Myocyte (in vitro differentiated cells): Measurements from ENCODE around the gene SCAPER. TPM values are rescaled to one million over a fixed set of nuclear protein-coding genes. Genes with fewer than 3 reads are reported as not detected.

Experiments
- DNase-seq: peaks from one replicate; pipeline ENCODE4 v3.0.0-alpha.2; 2012; ENCODE audit warnings: low read depth
- total RNA-seq: library from RNA; depleted of rRNA; stranded (reverse); fragments of >200 nt; gene quantifications from 2 replicates; pipeline ENCODE4 v1.2.3, GENCODE V29; 2014

SCAPER gene
- total RNA-seq, 1 donor from 2014 or later = 22.0 TPM

DNA sequence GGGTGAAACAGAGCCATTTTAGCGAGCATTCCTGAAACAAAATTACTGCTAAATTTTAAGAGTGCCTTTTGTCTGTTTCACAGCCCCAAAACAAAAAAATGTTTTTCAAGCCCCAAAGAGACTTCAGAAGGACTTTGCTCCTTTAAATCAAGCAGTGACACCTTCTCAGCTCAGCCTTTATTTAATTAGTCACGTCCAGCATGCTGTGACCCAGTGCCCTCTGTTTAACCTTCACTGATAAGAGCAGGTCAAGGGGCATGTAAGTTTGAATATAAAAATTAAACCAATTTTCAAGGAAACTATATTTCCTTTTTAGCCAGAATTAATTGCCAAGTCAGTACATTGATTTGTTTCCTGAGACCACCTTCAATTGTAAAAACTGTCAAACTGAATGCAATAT is 527.9 kb downstream of the SCAPER start:
- no peak for DNase-seq

GRCh38 chr15:76376816-76377215 is 528.3 kb downstream of the SCAPER start:
- DNase-seq = no peak

- DNase-seq = no peak
Measured at GRCh38 chr15:76376029-76376428, 529.1 kb downstream of the SCAPER start.

- no peak for DNase-seq
Measured at GRCh38 chr15:76368122-76368621, 537.0 kb downstream of the SCAPER start.

GRCh38 chr15:76366714-76367113 is 538.4 kb downstream of the SCAPER start:
- DNase-seq = no peak

GRCh38 chr15:76363251-76363650 is 541.9 kb downstream of the SCAPER start:
- peak; percentile 35 for DNase-seq

GRCh38 chr15:76360416-76360815 is 544.7 kb downstream of the SCAPER start:
- no peak for DNase-seq

GRCh38 chr15:76359152-76359551 is 546.0 kb downstream of the SCAPER start:
- DNase-seq = no peak

GRCh38 chr15:76358453-76358852 is 546.7 kb downstream of the SCAPER start:
- DNase-seq = no peak

- no peak for DNase-seq
Measured at GRCh38 chr15:76354823-76355440, 550.2 kb downstream of the SCAPER start.

GRCh38 chr15:76353903-76354302 is 551.2 kb downstream of the SCAPER start:
- no peak for DNase-seq

- DNase-seq = no peak
Measured at GRCh38 chr15:76353023-76353577, 552.0 kb downstream of the SCAPER start.

GRCh38 chr15:76349301-76350070 is 555.7 kb downstream of the SCAPER start:
- DNase-seq = no peak

DNA sequence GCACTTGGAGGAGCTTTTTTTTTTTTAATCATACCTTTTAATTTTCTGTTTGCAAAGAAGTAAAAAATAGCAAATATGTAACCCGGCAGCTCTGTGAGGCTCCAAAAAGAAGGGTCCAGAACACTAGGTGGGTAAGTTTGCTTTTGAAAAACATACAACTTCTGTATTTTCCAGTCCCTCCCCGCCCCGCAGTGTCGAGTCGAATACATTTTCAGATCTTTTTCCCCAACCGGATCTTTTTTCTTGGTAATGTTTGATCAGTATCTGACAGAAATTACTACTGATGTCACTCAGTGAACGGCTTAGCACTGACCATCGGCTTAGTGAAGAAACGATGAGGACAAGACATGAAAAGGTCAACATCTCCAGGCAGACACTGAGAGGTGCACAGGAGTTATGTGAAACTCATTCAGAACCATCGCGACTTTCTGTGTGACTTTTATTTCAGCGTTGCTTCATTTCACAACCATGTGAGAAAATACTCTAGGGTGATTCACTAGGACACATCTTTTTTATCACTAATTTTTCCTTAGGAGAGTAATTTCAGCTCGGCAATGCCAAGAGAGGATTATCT is 557.6 kb downstream of the SCAPER start:
- DNase-seq = no peak

DNA sequence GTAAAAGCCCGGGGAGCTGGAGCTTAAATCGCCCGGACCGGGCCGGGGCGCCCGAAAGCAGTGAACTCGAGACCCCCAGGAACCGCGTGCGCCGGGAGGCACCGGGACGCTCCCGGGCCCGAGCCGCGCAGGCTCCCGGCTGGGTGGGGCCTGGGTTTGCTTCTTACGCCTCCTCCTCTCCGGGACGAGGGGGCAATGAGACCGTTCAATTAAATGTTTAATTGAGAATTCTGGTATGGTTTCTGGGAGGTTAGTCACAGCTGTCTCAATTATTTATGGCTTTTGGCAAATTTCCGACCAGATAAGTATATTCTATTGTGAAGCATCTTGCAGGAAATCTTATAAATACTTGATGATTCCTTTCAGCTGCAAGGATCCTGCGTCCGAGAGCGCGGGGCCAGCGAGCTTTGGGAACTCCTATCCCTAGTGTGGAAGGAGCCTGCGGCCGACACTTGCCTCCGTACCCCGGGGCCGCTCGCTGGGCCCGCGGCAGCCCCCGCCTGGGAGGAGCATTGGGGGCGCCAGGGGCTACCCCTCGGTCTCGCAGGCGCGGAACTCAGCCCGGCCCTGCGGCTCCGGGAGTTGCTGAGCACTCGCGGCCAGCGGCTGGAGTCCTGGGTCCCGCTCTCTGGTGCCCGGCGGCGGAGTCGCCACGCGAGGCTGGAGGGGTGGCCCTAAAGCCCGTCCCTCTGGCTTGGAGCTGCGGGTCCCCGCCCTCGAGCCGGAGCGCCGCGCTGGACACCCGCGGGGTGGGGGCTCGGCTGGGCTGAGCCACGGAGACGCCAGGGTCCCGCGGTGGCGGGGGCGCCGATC is 558.3 kb downstream of the SCAPER start:
- DNase-seq = peak; percentile 64

DNA sequence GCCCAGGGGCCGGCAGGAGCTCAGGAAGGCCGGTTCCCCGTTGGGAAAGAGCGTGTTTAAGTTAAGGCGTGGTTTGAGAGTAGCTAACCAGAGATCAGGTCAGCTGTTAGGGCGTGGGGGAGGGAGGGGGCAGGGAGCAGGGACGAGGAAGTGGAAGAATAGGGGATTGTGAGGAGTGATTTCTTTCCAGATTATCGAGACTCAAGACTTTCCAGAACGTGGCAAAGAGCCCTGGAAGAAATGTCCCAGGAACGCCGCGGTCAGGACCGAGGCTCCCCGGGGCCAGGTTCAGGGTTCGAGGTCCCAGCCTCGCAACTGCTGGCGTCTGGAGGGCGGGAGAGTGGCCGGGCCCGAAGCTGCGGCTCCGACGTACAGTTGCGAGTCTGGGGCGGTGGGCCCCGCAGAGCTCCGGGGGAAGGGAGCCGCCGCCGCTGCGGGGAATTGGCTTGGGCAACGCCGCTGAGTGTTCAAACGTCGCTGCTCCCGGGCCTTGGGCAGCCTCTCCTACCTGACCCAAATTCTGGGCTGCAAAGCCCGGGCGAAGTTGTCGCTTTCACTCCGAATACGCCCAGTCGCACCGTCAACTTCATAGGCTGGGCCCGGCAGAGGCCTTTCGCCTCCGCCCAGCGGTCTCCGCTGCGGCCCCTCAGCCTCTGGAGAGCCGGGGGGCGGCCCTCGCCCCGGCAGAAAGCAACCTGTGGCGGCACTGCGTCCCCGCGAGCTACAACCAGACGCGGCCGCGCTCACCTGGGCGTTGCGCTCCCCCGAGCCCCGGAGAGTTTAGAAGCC is 559.1 kb downstream of the SCAPER start:
- peak; percentile 42 for DNase-seq

- DNase-seq = no peak
Measured at GRCh38 chr15:76345583-76345879, 559.6 kb downstream of the SCAPER start.

GRCh38 chr15:76344893-76345582 is 560.1 kb downstream of the SCAPER start:
- no peak for DNase-seq

GRCh38 chr15:76343313-76343996 is 561.7 kb downstream of the SCAPER start:
- no peak for DNase-seq
